ENCODE measurements around the gene TLL2.

The TLL2 gene

DNA sequence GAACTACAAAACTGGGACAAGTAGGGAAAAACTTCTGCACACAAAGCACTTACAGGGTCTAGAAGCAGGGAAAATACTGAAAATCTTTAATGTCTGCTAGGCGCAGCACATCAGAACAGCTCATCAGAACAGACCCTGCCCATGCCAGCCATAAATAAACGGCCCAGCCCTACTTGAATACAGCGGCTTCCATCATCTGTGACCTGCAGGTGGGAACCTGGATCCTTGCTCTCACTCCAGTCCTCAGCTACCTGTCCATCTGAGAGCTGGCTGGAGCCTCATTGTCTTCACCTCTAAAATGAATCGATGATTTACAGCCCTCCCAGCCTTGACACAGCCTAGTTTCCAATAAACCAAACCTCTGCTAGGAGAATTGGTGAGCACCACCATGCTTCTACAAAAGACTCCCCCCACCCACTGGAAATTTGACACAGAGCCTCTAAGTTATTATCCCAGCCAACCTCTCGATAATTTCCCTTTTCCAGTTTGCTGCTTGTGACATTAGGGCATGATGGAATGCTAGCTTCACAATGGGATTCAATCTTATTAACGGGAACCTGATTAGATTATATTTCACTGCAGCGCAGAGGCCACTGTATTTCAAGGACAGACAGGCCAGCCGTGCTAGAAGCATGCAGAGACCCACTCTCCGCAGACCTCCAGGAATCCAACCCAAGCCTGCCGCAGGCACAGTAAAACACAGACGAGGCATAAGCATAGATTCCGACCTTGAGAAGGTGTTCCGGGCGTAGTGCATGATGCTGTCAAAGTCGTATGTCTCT lies 93.3 kb downstream of the TLL2 start:
- no peak for DNase-seq (ENCODE audit: low read depth)

DNA sequence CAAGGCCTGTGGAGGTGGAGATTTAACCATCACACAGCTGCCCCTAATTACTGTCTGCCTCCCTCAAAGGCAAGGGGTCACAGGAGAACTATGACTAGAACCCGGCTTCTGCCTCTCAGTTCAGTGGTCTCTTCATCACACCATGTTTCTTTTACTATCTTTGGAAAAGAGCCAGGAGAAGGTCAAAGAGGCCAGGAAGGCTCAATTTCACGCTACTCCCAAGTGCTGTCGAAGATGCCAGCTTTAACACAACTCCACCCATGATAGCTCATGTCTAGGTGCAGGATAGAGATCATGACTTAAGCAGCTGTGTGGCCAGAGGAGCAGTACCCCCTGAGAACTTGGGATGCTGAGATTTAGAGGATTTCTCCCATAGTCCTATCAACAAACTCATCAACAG lies 94.4 kb downstream of the TLL2 start:
- DNase-seq (ENCODE audit: low read depth), result no peak

- DNase-seq (ENCODE audit: low read depth), result no peak
Measured at GRCh38 chr10:96418582-96418981, 95.1 kb downstream of the TLL2 start.

- peak; percentile 28 for DNase-seq (ENCODE audit: low read depth)
Measured at GRCh38 chr10:96417441-96417840, 96.3 kb downstream of the TLL2 start.

- DNase-seq (ENCODE audit: low read depth), result peak; percentile 3
Measured at GRCh38 chr10:96416643-96417042, 97.1 kb downstream of the TLL2 start.

DNA sequence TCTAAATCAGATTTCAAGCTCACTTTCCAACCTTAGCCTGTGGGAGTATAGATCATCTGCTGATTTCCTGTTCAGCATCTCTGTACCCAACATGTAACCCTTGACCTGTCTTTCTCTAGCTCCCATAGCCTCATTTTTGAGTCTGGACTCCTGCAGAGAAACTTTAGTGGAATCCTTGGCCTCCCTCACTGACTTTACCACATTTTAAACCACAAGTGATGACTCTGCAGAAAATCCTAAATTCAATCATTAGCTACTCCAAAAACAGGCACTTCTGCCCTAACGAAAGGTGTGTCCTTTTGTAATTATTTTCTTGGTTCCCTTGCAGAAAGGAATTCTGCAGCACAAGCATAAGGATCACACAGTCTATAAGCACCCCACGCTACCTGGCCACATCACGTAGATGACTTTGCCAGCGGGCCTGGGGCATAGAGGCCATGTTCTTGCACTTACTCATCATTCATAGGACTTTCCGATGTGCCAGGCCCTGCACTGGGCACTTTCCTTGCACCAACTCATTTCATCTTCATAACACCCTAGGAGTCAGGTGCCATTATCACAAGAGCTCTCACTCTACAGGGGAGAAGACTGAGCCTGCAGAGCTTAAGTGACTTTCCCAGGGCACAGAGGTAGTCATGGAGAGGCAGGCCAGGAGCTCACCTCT lies 97.7 kb downstream of the TLL2 start:
- DNase-seq (ENCODE audit: low read depth), result peak; percentile 12

- no peak for DNase-seq (ENCODE audit: low read depth)
Measured at GRCh38 chr10:96415150-96415890, 98.4 kb downstream of the TLL2 start.

- no peak for DNase-seq (ENCODE audit: low read depth)
Measured at GRCh38 chr10:96414303-96414702, 99.4 kb downstream of the TLL2 start.

DNA sequence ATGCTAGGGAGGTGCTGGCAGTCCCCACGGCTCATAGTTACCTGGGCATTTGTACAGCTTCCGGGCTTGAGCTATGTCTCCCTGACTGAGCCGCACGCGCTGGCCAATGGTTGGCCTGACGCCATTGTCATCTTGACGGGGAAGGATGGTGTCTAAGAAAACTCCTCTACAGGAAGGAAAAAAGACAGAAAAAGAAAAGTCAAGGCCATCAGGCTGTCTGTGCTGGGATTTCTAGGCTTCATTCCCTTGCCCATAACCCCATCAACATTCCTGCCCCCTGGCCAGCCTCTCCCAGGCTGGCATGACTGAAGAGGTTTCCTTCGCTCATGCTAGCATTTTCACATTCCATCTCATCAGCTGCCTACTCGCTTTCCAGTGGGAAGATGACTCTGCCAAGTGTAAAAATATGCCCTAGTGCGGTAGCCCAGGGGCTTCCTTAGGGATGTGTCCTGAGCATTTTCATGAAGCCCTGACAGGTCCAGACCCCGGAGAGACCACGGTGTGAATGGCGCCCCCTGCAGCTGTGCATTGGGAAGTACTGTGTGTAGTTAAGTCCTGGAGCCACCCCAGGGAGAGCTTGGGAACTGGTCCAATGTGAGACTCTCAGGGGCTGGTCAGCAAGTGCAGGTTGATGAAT lies 100.5 kb downstream of the TLL2 start:
- DNase-seq (ENCODE audit: low read depth), result no peak

GRCh38 chr10:96411716-96412320 lies 101.9 kb downstream of the TLL2 start:
- peak; percentile 8 for DNase-seq (ENCODE audit: low read depth)

DNA sequence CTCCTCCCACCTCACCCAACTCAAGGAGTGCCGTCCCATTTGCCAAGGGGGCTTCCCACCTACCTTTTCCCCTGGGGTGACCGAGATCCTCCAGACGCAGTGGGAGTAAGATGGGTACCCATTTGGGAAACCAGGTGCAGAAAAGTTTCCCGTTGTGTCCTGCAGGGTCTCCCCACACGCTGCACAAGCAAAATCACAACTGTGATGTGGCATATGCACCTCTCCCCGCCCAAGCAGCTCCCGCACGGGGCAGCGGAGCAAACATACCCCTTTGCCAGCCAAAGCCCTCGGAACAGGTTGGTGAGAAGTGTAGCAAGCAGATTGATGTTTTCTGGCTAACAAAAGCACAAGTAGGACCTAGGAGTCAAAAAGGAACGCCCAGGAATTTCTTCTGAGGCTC lies 103.4 kb downstream of the TLL2 start:
- DNase-seq (ENCODE audit: low read depth), result no peak

- no peak for DNase-seq (ENCODE audit: low read depth)
Measured at GRCh38 chr10:96408201-96408600, 105.5 kb downstream of the TLL2 start.

DNA sequence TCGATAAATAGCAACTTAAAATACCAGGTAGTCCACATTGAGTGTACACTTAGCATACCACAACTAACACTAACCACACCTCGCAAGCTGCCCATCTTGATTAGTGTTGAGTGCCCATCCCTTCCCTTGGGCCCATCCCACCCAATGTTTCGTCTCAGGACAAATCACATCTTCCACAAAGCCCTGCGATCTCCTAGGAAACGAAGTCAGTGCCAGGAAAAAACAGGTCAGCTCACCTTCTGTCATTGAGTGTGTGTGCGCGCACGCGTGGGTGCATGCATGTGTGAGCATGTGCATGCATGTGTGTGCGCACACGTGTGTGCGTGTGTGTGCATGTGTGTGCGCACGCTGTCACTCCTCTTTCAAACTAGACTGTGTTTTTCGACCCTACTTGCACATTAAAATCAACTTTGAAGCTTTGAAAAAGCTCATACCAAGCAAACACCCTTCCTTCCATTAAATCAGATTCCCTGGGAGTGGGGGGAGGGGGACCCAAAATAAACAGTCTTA lies 106.1 kb downstream of the TLL2 start:
- DNase-seq (ENCODE audit: low read depth), result no peak

DNA sequence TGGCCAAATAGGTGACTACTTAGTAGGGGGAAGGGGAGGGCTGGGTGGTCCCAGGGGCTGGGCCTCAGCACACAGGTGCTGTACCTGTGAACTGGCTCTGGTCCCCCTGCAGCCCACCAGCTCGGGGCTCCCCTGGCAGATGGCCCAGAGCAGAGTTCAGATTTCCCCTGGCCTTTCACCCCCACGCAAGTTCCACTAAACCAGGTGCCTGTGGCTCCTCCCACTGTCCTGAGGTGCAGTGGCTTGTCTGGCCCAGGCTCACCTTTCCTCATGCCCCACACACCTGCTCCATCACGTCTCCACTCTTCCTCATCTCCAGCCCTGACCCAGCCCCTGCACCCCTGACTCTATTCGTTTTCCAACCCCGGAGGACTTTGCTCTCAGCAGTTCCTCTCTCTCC lies 107.6 kb downstream of the TLL2 start:
- no peak for DNase-seq (ENCODE audit: low read depth)

DNA sequence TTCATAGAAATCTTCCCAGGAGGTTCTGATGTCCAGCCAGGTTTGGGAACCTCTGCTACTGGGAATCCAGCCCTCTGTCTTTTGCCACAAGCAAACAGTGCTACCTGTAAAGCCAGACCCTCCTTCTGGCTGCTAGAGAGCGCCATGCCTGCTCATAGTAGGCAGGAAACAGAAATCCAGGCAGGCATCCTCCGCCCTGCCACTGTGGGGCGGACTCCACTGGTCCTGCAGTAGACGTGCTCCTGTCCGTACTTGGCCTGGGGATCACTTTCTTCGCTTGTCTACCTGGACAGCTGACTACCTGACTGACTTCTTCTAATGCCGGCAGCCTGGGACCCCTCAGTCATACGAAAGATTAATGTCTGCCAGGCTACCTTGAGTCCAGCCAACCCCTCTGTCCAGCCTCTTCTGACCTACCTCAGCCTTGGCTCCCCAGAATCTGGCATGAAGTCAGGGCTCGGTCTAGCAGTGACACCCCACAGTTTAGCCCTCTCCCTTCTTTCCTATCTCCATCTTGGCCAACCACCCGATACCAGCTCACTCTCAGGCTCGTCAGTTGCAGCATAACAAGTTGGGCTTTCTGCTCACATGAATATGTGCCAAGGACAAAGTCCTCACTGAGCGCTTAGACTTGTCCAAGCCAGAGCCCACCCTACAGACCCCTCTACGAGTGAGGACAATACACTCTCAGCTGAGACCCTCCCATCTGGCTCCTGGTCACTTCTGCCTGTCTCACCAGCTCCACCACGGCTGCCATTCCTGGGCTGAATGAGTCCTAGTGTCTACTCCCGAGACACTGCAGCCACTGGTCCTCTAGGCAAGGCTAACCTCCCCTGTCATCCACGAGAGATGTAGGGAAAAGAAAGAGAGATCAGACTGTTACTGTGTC lies 111.1 kb downstream of the TLL2 start:
- DNase-seq (ENCODE audit: low read depth), result no peak

DNA sequence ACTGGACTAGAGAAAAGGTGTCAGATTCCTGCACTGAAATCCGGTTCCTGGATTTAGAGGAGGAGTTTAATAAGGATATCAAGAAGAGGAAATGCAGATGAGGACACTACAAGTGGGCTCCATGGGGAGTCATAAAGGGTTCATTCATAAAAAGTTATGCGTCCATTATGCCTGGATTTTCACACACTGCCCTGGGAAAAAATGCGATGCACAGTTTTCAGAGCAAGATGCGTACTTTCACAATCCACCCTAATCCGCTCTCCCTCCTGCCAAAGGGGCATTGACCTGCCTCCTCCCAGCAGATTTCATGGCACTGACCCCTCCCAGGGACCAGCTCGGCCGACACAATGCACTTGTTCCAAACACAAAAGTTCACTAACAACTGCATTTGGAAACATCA lies 112.7 kb downstream of the TLL2 start:
- DNase-seq (ENCODE audit: low read depth), result no peak

DNA sequence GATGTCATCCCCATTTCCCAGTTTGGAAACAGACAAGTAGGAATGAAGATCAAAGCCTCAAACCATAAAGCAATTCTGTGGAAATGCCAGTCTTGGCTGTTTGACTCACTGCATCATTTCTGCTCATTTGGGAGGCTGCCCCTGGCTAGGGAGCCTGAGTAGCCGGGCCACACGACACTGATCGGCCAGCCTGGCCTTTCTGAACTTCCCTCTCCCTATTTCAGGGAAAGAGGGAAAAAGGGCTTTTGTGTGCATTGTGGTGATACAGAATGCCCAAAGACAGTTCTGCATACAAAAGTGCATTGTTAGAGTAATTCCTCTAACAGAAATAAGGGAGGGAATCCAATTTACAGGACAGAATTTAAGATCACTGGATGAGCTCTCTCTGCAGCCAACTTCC lies 113.3 kb downstream of the TLL2 start:
- no peak for DNase-seq (ENCODE audit: low read depth)

DNA sequence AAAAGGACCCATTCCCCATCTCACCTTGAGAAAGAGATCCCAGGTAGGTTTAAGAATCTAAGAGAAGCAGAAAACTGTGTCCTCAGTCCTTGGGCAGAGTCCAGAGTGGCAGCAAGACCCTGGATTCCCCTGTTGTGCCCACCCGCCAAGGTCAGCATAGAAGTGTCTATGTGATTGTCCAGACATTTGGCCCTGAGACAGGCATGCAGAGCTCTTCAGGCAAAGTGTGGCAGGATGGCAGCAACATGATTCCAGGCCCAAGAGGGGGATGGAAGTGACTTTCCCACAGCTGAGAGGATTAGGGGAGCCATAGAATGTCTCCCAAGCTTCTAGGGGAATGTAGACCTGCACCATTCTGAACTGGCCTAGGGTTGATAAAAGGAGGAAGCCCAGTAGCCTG lies 115.8 kb downstream of the TLL2 start:
- no peak for DNase-seq (ENCODE audit: low read depth)

DNA sequence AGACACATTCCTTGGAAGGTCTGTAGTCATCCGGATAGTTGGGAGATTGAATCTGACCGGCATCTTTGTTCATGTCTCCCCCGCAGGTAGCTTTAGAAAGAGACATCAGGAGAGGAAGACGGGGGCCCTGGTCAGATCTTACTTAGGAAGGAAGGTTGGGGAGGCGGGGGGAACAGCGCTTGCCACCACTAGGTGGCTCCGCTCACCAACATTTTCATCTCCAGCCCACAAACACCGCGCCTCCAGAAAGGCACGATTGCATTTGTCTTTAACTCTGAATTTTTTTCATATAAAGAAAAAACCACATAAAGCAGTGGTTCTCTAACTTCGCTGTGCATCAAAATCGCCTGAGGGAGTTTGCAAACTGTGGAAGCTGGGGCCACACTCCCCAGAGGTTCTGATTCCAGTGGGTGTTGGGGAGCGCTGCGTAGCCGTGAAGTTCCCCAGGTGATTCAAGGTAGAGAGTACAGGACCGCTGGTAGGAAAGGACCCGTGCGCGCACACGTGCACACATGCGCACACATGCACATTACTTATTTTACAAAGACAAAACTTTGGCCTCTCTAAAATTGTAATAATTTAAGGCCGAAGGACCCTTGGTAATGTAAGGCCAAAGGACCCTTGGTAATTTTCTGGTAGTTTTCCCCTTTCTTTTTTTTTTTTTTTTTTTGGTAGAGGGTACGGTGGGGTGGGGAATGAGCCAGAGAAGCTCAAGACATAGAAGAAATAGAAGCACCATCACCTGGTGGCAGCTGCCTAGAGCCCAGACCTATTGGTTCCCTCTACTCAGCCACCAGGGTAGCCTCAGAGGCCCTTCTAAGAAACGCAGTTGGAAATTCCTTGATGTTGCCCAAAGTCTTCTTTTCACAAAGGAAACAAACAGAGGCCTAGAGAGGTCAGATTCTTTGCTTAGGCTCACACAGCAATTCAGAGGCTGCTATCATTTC lies 117.5 kb downstream of the TLL2 start:
- DNase-seq (ENCODE audit: low read depth), result peak; percentile 77

DNA sequence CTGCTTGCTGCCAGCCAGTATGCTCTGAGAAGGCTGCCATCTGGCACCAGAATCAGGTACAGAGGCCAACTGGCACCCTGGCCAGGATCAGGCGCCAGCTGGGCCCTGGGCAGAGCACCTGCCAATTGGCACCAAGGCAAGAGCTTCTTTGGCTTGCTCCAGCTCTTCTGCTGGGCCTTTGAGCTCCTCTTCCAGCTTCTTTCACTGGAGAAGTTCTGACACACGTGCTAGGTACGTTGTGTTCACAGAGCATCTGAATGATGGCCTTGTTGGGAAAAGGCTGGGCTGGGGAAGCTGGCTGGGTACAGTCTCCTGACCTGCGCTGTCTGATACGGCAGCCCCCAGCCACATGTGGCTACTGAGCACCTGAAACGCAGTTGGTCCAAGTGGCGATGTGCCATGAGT lies 123.3 kb downstream of the TLL2 start:
- no peak for DNase-seq (ENCODE audit: low read depth)

All from iris pigment epithelial cell (primary cell).